ENCODE results near the gene FRY.

Gene FRY

DNA sequence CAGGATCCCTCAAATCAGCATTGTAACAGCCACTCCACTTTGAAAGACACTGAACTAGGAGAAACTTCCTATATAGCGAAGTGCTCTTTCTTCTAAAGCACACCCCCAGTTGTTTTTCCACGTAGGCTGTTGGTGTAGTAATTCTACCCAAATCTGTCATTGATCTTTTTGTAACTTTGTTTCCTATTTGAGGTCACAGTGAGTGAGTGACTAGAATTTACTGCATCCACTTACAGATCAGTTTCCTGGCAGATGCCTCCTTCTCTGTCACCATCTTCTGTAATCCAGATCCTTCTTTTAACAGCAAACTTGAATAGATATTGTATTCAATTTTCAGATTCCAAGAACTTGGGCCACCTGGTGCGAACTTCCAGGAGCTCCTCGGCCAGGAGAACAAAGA lies 268.3 kb downstream of the FRY start:
- no peak for DNase-seq (ENCODE audit: low read depth in 1 of 2, low spot score in 1 of 2)

DNA sequence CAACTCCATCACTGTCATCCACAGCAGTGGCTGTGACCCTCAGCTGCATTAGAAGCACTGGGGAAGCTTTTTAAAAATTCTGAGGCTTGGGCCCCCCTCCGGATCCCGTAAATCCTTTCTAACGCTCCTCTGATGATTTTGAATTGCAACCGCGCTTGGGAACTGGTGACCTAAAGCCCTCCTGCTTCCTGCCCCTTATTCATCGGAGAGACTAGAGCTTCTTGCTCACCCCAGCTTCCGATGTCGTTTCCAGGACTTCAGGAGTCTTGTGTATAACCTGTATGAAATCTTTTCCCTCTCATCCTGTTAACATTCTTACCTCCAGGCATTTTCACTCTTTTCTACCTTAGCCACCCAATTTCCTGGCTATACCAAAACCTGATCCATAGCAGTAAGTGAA lies 268.8 kb downstream of the FRY start:
- DNase-seq (ENCODE audit: low read depth in 1 of 2, low spot score in 1 of 2): no peak

DNA sequence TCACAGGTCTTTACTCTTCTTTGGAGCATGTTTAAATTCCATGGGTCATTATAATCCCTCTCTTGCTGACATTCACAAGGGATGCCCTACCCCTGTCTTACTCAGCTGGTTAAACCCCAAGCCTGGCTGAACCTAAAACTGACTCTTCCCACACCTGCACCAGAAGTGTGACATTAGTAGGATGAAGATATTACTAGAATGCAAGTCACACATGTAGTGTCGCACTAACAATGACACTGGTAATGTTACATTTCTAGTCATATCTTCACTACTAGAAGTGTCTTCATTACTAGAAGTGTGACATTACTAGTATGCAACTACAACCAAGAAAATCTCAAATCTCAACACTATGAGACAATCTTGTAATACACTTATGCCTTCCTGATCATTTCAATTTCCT lies 269.3 kb downstream of the FRY start:
- no peak for DNase-seq (ENCODE audit: low read depth in 1 of 2, low spot score in 1 of 2)

DNA sequence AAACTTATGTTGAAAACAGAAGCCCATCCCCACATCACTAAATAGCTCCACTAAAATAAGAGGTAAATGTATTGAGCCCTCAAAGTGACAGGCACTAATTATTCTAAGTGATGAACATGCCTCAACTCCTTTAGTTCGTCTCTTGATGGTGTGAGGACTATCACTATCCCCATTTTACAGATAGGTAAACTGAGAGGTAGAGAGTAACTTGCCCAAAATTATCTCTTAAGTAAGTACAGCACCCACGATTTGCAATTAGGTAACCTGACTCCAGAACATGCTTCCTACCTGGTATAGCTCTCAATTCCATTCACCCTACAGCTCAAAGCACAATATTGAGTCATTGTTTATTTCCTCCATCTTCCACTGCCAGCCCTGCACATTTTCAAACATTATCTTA lies 270.9 kb downstream of the FRY start:
- DNase-seq (ENCODE audit: low read depth in 1 of 2, low spot score in 1 of 2): no peak

DNA sequence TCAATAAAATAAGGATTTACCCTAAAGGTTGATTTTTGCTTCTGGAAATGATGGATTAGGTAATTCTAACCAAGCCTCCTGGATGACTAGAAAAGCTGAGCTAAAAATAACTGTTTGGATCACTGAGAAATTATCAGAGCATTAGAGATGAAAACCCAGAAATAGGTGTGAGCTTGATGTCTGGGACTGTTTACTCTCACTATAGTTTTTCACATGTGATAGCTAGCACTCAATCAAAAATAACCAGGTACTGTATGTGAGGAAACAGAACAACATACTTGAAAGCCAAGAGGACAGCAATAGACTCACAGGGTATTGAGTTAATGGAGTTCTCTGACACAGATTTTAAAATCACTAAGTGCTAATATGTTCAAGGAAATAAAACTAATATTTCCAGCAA lies 274.1 kb downstream of the FRY start:
- no peak for DNase-seq (ENCODE audit: low read depth in 1 of 2, low spot score in 1 of 2)

DNA sequence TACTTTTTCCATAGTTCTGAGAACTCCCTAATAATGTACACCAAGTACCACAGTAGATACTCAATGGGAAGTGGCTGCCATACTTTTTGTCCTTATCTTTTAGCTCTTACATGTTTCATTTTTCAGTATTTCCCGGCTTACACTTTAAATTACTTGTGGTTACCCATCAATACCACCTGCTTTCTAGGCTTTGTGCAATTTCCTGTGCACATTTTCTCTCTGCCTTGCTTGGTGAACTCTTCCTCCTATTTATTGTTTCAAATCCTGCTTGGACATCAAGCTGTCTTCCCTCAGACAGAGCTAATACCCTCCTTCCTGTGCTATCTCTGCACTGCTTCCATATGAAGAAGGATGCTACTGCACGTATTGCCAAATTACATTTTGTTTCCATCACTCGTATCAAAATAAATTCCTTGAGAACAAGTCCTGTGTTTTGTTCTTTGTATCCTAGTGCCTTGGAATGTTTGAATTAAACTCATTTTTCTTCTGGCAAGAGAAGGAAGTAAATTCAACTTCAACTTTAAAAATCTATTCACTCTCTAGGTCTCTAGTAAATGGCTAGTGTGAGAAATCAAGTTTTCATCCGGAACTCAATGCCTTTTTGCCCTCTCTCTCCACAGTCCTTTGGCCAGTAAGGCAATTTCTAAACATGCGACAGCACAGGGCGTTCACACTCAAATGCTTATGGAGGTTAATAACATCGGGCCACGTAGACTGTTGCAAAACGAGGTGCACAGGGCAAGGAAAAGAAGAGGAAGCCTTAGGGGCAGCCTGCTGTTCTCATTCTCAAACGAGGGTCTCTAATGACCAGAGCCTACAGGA lies 277.9 kb downstream of the FRY start:
- DNase-seq (ENCODE audit: low read depth in 1 of 2, low spot score in 1 of 2): no peak

DNA sequence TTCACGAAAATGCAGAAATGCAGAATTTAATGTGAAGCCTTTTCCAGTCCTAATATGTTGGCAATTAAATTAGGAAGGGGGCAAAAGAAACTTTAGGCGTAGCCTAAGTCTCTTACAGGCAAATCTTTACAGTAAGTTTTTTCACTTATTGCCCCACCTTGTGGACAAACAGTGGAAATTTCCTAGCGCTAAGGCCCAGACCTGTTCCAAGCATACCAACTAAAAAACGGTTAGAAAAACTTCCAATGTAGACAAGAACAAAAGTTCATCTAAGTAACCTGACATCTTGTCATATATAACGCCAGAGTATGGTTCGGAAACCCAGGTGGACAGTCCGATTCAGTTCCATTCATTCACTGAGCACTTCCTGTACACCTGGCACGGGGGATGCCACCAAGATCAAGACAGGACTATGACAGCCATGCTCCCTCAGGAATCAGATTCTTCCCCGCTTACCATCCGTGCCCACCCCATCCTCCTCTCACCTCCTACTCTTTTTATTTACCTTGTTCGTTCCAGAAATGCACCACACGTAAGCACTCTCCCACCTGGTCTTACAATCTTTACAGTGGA lies 278.6 kb downstream of the FRY start:
- peak in 1 of 2 donors; percentile 24 for DNase-seq (ENCODE audit: low read depth in 1 of 2, low spot score in 1 of 2)

DNA sequence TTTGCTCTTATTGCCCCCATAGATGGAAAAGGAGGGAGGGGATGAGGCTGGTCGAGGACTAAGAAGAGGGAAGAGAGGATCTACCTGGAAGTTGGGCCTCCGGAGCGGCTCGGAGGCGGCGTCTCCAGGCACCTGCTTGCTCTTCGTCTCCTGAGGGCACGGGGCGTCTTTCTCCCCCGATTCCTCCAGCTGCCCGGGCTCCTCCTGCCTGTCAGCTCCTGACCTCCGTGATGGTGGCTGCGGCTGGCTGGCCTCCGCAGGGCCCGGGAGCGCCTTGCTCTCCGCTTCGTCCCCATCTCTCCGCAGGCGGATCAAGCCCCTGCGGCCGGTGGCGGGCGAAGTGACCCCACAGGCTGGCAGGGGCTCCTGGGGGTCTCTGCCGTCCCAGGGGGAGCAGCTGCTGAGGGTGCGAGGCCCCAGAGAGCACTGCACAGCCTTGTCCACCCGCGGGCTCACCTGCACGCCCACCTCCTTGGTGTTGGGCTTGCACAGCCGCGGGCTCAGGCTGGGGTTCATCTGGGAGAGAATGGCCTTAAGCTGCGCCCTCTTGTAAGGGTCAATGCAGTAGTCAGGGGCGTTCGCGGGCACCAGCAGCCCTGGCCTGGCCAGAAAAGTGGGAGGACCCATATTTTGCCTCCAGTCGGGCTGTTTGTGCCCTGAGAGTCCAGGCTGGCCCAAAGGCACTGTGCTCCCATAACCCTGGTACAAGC lies 279.8 kb downstream of the FRY start:
- no peak for DNase-seq (ENCODE audit: low read depth in 1 of 2, low spot score in 1 of 2)

DNA sequence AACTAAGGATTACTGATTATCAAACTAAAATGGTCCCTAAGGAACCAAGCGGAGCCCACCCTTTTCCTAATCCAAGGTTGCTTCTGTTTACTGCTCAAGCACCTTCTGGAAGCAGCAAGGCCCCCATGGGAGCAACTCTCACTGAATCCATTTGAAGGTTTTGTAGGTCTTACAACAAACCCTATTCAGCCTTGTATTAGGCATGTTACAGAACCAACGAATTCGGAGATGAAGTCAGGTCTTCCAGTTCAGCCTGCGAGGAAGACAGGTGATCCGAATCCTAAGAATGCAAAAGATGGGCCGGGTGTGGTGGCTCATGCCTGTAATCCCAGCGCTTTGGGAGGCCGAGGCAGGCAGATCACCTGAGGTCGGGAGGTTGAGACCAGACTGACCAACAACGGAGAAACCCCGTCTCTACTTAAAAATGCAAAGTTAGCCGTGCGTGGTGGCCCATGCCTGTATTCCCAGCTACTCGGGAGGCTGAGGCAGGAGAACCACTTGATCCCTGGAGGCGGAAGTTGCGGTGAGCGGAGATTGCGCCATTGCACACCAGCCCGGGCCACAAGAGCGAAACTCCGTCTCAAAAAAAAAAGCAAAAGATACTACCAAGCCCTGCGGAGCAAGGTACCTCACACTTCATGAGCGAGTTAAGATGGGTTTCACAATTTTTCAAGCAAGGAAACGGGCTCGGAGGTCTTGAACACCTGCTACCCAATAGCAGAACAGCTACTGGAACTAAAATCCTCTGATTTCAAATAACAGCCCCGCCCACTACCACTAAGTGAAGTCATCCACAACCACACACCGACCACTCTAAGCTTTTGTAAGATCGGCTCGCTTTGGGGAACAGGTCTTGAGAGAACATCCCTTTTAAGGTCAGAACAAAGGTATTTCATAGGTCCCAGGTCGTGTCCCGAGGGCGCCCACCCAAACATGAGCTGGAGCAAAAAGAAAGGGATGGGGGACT lies 283.0 kb downstream of the FRY start:
- peak in 1 of 2 donors; percentile 58 for DNase-seq (ENCODE audit: low read depth in 1 of 2, low spot score in 1 of 2)

DNA sequence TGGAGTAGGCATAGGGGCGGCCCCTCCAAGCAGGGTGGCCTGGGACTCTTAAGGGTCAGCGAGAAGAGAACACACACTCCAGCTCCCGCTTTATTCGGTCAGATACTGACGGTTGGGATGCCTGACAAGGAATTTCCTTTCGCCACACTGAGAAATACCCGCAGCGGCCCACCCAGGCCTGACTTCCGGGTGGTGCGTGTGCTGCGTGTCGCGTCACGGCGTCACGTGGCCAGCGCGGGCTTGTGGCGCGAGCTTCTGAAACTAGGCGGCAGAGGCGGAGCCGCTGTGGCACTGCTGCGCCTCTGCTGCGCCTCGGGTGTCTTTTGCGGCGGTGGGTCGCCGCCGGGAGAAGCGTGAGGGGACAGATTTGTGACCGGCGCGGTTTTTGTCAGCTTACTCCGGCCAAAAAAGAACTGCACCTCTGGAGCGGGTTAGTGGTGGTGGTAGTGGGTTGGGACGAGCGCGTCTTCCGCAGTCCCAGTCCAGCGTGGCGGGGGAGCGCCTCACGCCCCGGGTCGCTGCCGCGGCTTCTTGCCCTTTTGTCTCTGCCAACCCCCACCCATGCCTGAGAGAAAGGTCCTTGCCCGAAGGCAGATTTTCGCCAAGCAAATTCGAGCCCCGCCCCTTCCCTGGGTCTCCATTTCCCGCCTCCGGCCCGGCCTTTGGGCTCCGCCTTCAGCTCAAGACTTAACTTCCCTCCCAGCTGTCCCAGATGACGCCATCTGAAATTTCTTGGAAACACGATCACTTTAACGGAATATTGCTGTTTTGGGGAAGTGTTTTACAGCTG lies 283.9 kb downstream of the FRY start, which contains the start of the genes BRCA2 and ZAR1L:
Gene BRCA2 (plus strand): TSS at position 271 of the 790 bp plus-strand sequence. CDS start 953 bp downstream, outside the sequence.
Gene ZAR1L (minus strand): TSS at position 126 of the 790 bp plus-strand sequence. CDS start 3,438 bp downstream, outside the sequence.
- DNase-seq (ENCODE audit: low read depth in 1 of 2, low spot score in 1 of 2): peak; percentile 66 to 82

DNA sequence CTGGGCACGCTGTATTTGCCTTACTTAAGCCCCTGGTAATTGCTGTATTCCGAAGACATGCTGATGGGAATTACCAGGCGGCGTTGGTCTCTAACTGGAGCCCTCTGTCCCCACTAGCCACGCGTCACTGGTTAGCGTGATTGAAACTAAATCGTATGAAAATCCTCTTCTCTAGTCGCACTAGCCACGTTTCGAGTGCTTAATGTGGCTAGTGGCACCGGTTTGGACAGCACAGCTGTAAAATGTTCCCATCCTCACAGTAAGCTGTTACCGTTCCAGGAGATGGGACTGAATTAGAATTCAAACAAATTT lies 284.4 kb downstream of the FRY start:
- peak in 1 of 2 donors; percentile 13 for DNase-seq (ENCODE audit: low read depth in 1 of 2, low spot score in 1 of 2)

DNA sequence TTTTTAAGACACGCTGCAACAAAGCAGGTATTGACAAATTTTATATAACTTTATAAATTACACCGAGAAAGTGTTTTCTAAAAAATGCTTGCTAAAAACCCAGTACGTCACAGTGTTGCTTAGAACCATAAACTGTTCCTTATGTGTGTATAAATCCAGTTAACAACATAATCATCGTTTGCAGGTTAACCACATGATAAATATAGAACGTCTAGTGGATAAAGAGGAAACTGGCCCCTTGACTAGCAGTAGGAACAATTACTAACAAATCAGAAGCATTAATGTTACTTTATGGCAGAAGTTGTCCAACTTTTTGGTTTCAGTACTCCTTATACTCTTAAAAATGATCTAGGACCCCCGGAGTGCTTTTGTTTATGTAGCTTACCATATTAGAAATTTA lies 284.9 kb downstream of the FRY start:
- no peak for DNase-seq (ENCODE audit: low read depth in 1 of 2, low spot score in 1 of 2)

DNA sequence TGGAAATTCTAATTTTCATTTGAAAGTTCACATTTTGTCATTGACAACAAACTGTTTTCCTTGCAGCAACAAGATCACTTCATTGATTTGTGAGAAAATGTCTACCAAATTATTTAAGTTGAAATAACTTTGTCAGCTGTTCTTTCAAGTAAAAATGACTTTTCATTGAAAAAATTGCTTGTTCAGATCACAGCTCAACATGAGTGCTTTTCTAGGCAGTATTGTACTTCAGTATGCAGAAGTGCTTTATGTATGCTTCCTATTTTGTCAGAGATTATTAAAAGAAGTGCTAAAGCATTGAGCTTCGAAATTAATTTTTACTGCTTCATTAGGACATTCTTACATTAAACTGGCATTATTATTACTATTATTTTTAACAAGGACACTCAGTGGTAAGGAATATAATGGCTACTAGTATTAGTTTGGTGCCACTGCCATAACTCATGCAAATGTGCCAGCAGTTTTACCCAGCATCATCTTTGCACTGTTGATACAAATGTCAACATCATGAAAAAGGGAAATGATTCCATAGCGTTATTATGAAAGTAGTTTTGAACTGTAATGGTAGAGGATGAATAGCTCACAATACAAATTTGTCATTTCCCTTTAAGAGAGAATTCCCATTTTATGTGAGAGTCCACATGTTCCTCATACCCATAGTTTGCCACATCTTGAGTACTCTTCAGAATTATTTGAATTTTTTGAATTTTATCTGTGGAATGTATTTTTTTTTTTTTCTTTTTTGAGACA lies 286.3 kb downstream of the FRY start:
- DNase-seq (ENCODE audit: low read depth in 1 of 2, low spot score in 1 of 2): no peak

DNA sequence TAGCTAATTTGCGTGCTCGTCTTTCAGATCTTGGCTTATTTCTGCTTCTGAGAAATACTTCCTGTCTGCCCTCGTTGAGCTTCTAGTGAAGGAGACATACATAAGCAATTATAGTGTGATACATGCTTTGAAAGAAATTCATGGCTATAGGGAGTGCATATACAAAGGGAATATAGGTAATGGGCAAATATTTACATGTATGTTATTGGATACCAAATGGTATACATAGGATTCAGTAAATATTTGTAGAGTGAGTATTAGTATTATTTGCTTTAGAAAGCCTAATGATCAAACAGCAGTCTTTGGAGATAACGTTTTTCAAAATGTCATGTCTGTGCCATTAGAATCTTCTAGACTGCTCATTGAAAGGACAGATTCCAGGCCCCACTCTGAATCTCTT lies 289.0 kb downstream of the FRY start:
- no peak for DNase-seq (ENCODE audit: low read depth in 1 of 2, low spot score in 1 of 2)

DNA sequence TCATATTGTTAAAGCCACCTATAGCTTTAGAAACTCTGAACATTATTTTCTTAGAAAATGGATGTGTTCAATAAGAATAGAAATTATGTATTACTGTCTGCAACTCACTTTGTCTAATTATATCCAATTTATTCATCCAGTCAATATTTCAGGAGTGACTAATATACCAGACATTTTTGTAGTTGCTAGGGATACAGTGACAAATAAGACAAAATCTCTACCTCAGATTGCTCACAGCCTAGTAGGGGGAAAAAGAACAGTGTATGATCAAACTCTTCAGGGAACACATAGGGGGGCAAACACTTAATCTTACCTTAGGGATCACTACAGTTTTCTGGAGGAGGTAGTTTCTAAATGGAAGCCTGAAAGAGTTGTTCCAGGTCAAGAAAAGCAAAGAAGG lies 292.3 kb downstream of the FRY start:
- DNase-seq (ENCODE audit: low read depth in 1 of 2, low spot score in 1 of 2): no peak

DNA sequence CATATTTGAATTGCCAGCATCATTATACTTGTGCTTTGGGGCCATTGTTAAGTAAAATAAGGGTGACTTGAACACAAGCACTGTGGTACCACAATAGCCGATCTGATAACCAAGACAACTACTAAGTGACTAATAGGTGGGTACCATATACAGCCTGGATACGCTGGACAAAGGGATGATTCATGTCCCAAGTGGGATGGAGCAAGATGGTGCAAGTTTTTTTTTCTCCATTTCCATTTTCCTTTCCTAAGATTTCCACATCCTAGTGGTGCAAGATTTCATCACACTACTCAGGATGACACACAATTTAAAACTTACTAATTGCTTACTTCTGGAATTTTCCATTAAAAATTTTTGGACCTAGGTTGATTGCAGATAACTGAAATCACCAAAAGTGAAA lies 298.9 kb downstream of the FRY start:
- DNase-seq (ENCODE audit: low read depth in 1 of 2, low spot score in 1 of 2): no peak

DNA sequence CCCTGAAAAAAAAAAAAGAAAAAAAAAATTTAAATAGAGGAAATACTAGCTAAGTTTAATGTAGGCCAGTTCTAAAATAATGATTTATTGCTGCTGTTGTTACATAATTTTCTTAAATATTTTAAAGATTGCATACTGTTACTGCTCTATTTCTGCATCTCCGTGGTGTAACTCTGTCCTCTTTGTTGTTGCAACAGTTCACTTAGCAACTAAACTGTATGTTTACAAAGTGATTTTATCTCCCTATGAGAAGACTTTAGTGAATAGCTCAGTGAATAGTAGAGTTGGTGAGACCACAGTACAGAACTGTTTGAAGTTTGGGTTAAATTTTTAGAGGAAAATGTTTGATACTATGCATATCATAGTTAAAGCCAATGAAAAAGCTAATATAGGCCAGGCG lies 303.1 kb downstream of the FRY start:
- DNase-seq (ENCODE audit: low read depth in 1 of 2, low spot score in 1 of 2): no peak

DNA sequence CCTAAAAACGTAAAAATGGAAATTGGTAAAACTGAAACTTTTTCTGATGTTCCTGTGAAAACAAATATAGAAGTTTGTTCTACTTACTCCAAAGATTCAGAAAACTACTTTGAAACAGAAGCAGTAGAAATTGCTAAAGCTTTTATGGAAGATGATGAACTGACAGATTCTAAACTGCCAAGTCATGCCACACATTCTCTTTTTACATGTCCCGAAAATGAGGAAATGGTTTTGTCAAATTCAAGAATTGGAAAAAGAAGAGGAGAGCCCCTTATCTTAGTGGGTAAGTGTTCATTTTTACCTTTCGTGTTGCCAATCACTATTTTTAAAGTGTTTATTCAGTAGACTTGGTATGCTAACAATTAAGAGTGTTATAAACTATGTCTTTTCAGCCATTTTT lies 309.3 kb downstream of the FRY start:
- no peak for DNase-seq (ENCODE audit: low read depth in 1 of 2, low spot score in 1 of 2)

DNA sequence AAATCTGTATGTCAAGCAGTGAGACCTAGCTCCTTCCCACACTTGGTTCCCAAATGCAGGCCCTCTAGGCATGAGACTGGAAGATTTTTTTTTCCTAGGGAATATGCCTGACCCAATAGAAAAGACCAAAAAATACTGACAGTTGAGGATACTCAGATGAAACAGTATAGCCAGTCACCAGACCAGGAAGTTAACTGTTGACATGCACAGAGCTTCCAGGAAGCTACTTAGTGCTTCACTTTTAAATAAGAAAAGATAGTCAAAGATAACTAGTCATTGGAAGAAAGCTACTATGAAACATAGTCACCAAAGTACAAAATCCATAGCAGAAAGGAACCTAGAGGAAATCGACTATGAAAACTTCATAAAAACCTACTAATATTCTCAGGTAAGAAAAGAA lies 316.1 kb downstream of the FRY start:
- DNase-seq (ENCODE audit: low read depth in 1 of 2, low spot score in 1 of 2): no peak
